IPS DF 6.9 (cell line): ENCODE measurements around the gene EP300.
"Not testable (repeated sequence)": the region's sequence is repeated elsewhere in the genome, so short reads cannot be mapped to it uniquely, and the experiment has no call there.

Experiments used
- DNase-seq: peaks from one replicate; pipeline ENCODE4 v3.0.0-alpha.2; 2013; ENCODE audit warnings: low read depth, low spot score
- H3K27ac ChIP-seq: one replicate; pipeline ENCODE4 v1.5.1; 2013; ENCODE audit warnings: low read length, control low read depth
- H3K27me3 ChIP-seq: 2 replicates; pipeline ENCODE4 v1.6.1; 2013; ENCODE audit warnings: mild to moderate bottlenecking, low read length; ENCODE audit not compliant: control insufficient read depth, insufficient read depth
- H3K36me3 ChIP-seq: 2 replicates; pipeline ENCODE4 v1.6.1; 2013; ENCODE audit warnings: low read length; ENCODE audit not compliant: control insufficient read depth, insufficient read depth
- H3K4me1 ChIP-seq: 2 replicates; pipeline ENCODE4 v1.6.1; 2013; ENCODE audit warnings: low read length; ENCODE audit not compliant: control insufficient read depth, insufficient read depth
- H3K4me3 ChIP-seq: 2 replicates; pipeline ENCODE4 v1.5.1; 2013; ENCODE audit warnings: mild to moderate bottlenecking, low read length
- H3K9me3 ChIP-seq: 2 replicates; pipeline ENCODE4 v1.6.1; 2013; ENCODE audit warnings: low read length, inconsistent platforms; ENCODE audit not compliant: control insufficient read depth, insufficient read depth
- WGBS: extraction: QIAGEN DNeasy Blood & Tissue Kit; methylation state at CpG from one replicate; pipeline ENCODE4 v1.1.7; 2013; ENCODE audit warnings: mixed read lengths, missing lambda C conversion rate; ENCODE audit not compliant: insufficient read length, insufficient coverage; 5-methylcytosine and 5-hydroxymethylcytosine counted together

The EP300 gene

GRCh38 chr22:41116342-41116741, 23.9 kb downstream of the EP300 start:
- Histone ChIP-seq H3K36me3 (peaks cover 7% of the 10 kb centered on the region), H3K27ac (no peak overlapping the region), H3K4me3 (no peak overlapping the region), H3K27me3 (no peaks in the 10 kb centered on the region), H3K4me1 (no peaks in the 10 kb centered on the region), H3K9me3 (no peaks in the 10 kb centered on the region)
- DNase-seq: no peak
- WGBS: no CpG with 5 or more reads among the region's 2 CpGs

GRCh38 chr22:41117127-41117965, 25.0 kb downstream of the EP300 start:
- H3K27me3 ChIP-seq: no peaks in the 10 kb centered on the region
- no peaks in the 10 kb centered on the region for H3K4me1 ChIP-seq
- whole genome bisulfite sequencing: no CpG with 5 or more reads among the region's 9 CpGs
- no peak for DNase-seq
- H3K27ac ChIP-seq: no peak overlapping the region
- H3K36me3 ChIP-seq: peaks cover 7% of the 10 kb centered on the region
- no peak overlapping the region for H3K4me3 ChIP-seq
- no peaks in the 10 kb centered on the region for H3K9me3 ChIP-seq

GRCh38 chr22:41123151-41123550, 30.8 kb downstream of the EP300 start:
- Histone ChIP-seq H3K27me3 (no peaks in the 10 kb centered on the region), H3K9me3 (no peaks in the 10 kb centered on the region), H3K36me3 (peaks cover 13% of the 10 kb centered on the region), H3K4me3 (no peak overlapping the region), H3K4me1 (no peaks in the 10 kb centered on the region), H3K27ac (no peak overlapping the region)
- WGBS: no CpG with 5 or more reads among the region's 2 CpGs
- DNase-seq: no peak

- H3K4me3 ChIP-seq: no peak overlapping the region
- no peaks in the 10 kb centered on the region for H3K9me3 ChIP-seq
- H3K4me1 ChIP-seq: no peaks in the 10 kb centered on the region
- no CpG with 5 or more reads among the region's 9 CpGs for whole genome bisulfite sequencing
- peaks cover 13% of the 10 kb centered on the region for H3K36me3 ChIP-seq
- no peaks in the 10 kb centered on the region for H3K27me3 ChIP-seq
- no peak for DNase-seq
- H3K27ac ChIP-seq: no peak overlapping the region
Observed at GRCh38 chr22:41124086-41124485, 31.7 kb downstream of the EP300 start.

- Histone ChIP-seq H3K27me3 (no peaks in the 10 kb centered on the region), H3K9me3 (no peaks in the 10 kb centered on the region), H3K27ac (no peak overlapping the region), H3K4me1 (no peaks in the 10 kb centered on the region), H3K36me3 (peaks cover 20% of the 10 kb centered on the region), H3K4me3 (no peak overlapping the region)
- no peak for DNase-seq
- WGBS: no CpG with 5 or more reads among the region's 5 CpGs
Observed at GRCh38 chr22:41127451-41127850, 35.1 kb downstream of the EP300 start.

- H3K4me1 ChIP-seq: no peaks in the 10 kb centered on the region
- H3K36me3 ChIP-seq: peaks cover 20% of the 10 kb centered on the region
- no peaks in the 10 kb centered on the region for H3K27me3 ChIP-seq
- no CpG with 5 or more reads among the region's 14 CpGs for WGBS
- no peak overlapping the region for H3K4me3 ChIP-seq
- H3K9me3 ChIP-seq: no peaks in the 10 kb centered on the region
- H3K27ac ChIP-seq: no peak overlapping the region
- no peak for DNase-seq
Observed at GRCh38 chr22:41128606-41129005, 36.2 kb downstream of the EP300 start.

GRCh38 chr22:41132550-41132949, 40.2 kb downstream of the EP300 start:
- Histone ChIP-seq H3K27me3 (no peaks in the 10 kb centered on the region), H3K27ac (no peak overlapping the region), H3K9me3 (no peaks in the 10 kb centered on the region), H3K36me3 (peaks cover 27% of the 10 kb centered on the region), H3K4me3 (no peak overlapping the region), H3K4me1 (no peaks in the 10 kb centered on the region)
- DNase-seq: no peak
- no CpG with 5 or more reads among the region's 2 CpGs for WGBS

- no peaks in the 10 kb centered on the region for H3K4me1 ChIP-seq
- no peaks in the 10 kb centered on the region for H3K9me3 ChIP-seq
- WGBS: no CpG with 5 or more reads among the region's 10 CpGs
- no peaks in the 10 kb centered on the region for H3K27me3 ChIP-seq
- H3K36me3 ChIP-seq: peaks cover 24% of the 10 kb centered on the region
- H3K27ac ChIP-seq: no peak overlapping the region
- no peak for DNase-seq
- H3K4me3 ChIP-seq: no peak overlapping the region
Observed at GRCh38 chr22:41140365-41140957, 48.1 kb downstream of the EP300 start.

GRCh38 chr22:41145921-41146320, 53.5 kb downstream of the EP300 start:
- WGBS: no CpG with 5 or more reads among the region's 6 CpGs
- H3K36me3 ChIP-seq: peaks cover 29% of the 10 kb centered on the region
- not testable (repeated sequence) for H3K4me1 ChIP-seq, DNase-seq, H3K27ac ChIP-seq, H3K4me3 ChIP-seq, H3K9me3 ChIP-seq, H3K27me3 ChIP-seq

- Histone ChIP-seq H3K27ac (no peak overlapping the region), H3K4me1 (no peaks in the 10 kb centered on the region), H3K4me3 (no peak overlapping the region), H3K27me3 (no peaks in the 10 kb centered on the region), H3K36me3 (peaks cover 31% of the 10 kb centered on the region), H3K9me3 (no peaks in the 10 kb centered on the region)
- no peak for DNase-seq
- no CpG with 5 or more reads among the region's 4 CpGs for WGBS
Observed at GRCh38 chr22:41146573-41146972, 54.2 kb downstream of the EP300 start.

GRCh38 chr22:41147722-41148121, 55.3 kb downstream of the EP300 start:
- Histone ChIP-seq H3K4me3 (no peak overlapping the region), H3K36me3 (peaks cover 36% of the 10 kb centered on the region), H3K27me3 (no peaks in the 10 kb centered on the region), H3K9me3 (no peaks in the 10 kb centered on the region), H3K27ac (no peak overlapping the region), H3K4me1 (no peaks in the 10 kb centered on the region)
- no peak for DNase-seq
- WGBS: no CpG with 5 or more reads among the region's 5 CpGs
